Hepatocyte (in vitro differentiated cells): Measurements from ENCODE around the gene MDGA2. TPM values are rescaled to one million over a fixed set of nuclear protein-coding genes. Genes with fewer than 3 reads are reported as not detected.

Source experiments
- DNase-seq: peaks from one replicate; pipeline ENCODE4 v3.0.0-alpha.2; 2016; ENCODE audit warnings: low spot score
- H2AFZ ChIP-seq: fragments of 200-600 bp; sonication (generic); 2 replicates; pipeline ENCODE4 v1.6.0; 2016; ENCODE audit warnings: antibody characterized with exemption, mild to moderate bottlenecking
- H3K27ac ChIP-seq: fragments of 200-600 bp; sonication (generic); 2 replicates; pipeline ENCODE4 v1.5.1; 2016; ENCODE audit warnings: mild to moderate bottlenecking
- H3K27me3 ChIP-seq: fragments of 200-600 bp; sonication (generic); 2 replicates; pipeline ENCODE4 v1.6.1; 2016
- H3K36me3 ChIP-seq: fragments of 200-600 bp; sonication (generic); replicated peaks from 2 replicates; pipeline ENCODE4 v1.5.1; 2016; ENCODE audit warnings: low read depth; ENCODE audit not compliant: insufficient read depth
- H3K4me1 ChIP-seq: fragments of 200-600 bp; sonication (generic); 2 replicates; pipeline ENCODE4 v1.5.1; 2016; ENCODE audit warnings: mild to moderate bottlenecking, moderate library complexity; ENCODE audit not compliant: insufficient read depth
- H3K4me2 ChIP-seq: fragments of 200-600 bp; sonication (generic); 2 replicates; pipeline ENCODE4 v1.6.0; 2016
- H3K4me3 ChIP-seq: fragments of 200-600 bp; sonication (generic); 2 replicates; pipeline ENCODE4 v1.5.1; 2016; ENCODE audit warnings: mild to moderate bottlenecking
- H3K79me2 ChIP-seq: fragments of 200-600 bp; sonication (generic); 2 replicates; pipeline ENCODE4 v1.6.0; 2017; ENCODE audit warnings: mild to moderate bottlenecking
- H3K9me2 ChIP-seq: fragments of 200-600 bp; sonication (generic); replicated peaks from 2 replicates; pipeline ENCODE4 v1.6.0; 2017; ENCODE audit warnings: mild to moderate bottlenecking; ENCODE audit not compliant: insufficient read depth
- H3K9me3 ChIP-seq: fragments of 200-600 bp; sonication (generic); 2 replicates; pipeline ENCODE4 v1.5.1; 2016; ENCODE audit warnings: low read depth, mild to moderate bottlenecking
- H4K20me1 ChIP-seq: fragments of 200-600 bp; sonication (generic); 2 replicates; pipeline ENCODE4 v1.6.0; 2016; ENCODE audit warnings: mild to moderate bottlenecking; ENCODE audit not compliant: insufficient read depth, poor library complexity, severe bottlenecking
- EZH2 ChIP-seq: fragments of 200-600 bp; sonication (generic); IDR thresholded peaks from 2 replicates; pipeline ENCODE4 v1.6.1; 2016; ENCODE audit warnings: antibody characterized with exemption, mild to moderate bottlenecking, borderline replicate concordance
- EZH2phosphoT487 ChIP-seq: fragments of 200-600 bp; sonication (generic); IDR thresholded peaks from one replicate; pipeline ENCODE4 v1.6.1; 2018; ENCODE audit warnings: antibody characterized with exemption, mild to moderate bottlenecking, low read depth, moderate library complexity; ENCODE audit not compliant: unreplicated experiment, severe bottlenecking
- WGBS: methylation state at CpG from one replicate; pipeline ENCODE4 v1.1.6; 2016; ENCODE audit warnings: low lambda C conversion rate; ENCODE audit errors: missing lambda C conversion rate; 5-methylcytosine and 5-hydroxymethylcytosine counted together
- polyA plus RNA-seq: library from polyadenylated mRNA; unstranded; fragments of >200 nt; fragmentation: Nextera tagmentation; extraction: Ambion mirVana; gene quantifications from 2 replicates; pipeline ENCODE4 v1.2.1, GENCODE V29; 2016
- total RNA-seq: library from RNA; depleted of rRNA; stranded (reverse); fragments of >200 nt; gene quantifications from 2 replicates; pipeline ENCODE4 v1.2.3, GENCODE V29; 2014
- TF ChIP-seq, protein P1 (sequence below): fragments of 200-600 bp; sonication (generic); IDR thresholded peaks from 2 replicates; pipeline ENCODE4 v1.5.1; 2016; ENCODE audit warnings: antibody characterized with exemption, mild to moderate bottlenecking; ENCODE audit not compliant: poor library complexity

MDGA2 gene
- total and polyA plus RNA-seq, 2 experiments from 2014 or later: 0.51 to 0.70 TPM

DNA sequence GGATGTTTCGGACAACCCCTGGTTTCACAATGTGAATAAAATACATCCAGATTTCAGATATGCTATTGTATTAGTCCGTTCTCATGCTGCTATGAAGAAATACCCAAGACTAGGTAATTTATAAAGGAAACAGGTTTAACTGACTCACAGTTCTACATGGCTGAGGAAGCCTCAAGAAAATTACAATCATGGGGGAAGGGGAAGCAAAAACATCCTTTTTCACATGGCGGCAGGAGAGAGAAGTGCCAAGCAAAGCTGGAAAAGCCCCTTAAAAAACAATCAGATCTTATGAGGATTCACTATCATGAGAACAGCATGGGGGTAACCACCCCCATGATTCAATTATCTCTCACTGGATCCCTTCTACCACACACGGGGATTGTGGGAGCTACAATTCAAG is 451.7 kb downstream of the MDGA2 start:
- H3K79me2 ChIP-seq: no peaks in the 10 kb centered on the region
- WGBS: 92% methylated on average over 4 of the region's 4 CpGs
- H4K20me1 ChIP-seq: no peaks in the 10 kb centered on the region
- no peak overlapping the region for H3K4me2 ChIP-seq
- no peaks in the 10 kb centered on the region for H3K9me3 ChIP-seq
- no peaks in the 10 kb centered on the region for H3K27me3 ChIP-seq
- H3K9me2 ChIP-seq: no peaks in the 10 kb centered on the region
- DNase-seq: no peak
- H3K4me1 ChIP-seq: no peaks in the 10 kb centered on the region
- H3K36me3 ChIP-seq: no peaks in the 10 kb centered on the region
- H2AFZ ChIP-seq: no peak overlapping the region
- H3K27ac ChIP-seq: no peak overlapping the region
- no peak overlapping the region for H3K4me3 ChIP-seq
- TF ChIP-seq EZH2phosphoT487 (no peak), EZH2 (no peak)
- TF ChIP-seq, protein P1, sequence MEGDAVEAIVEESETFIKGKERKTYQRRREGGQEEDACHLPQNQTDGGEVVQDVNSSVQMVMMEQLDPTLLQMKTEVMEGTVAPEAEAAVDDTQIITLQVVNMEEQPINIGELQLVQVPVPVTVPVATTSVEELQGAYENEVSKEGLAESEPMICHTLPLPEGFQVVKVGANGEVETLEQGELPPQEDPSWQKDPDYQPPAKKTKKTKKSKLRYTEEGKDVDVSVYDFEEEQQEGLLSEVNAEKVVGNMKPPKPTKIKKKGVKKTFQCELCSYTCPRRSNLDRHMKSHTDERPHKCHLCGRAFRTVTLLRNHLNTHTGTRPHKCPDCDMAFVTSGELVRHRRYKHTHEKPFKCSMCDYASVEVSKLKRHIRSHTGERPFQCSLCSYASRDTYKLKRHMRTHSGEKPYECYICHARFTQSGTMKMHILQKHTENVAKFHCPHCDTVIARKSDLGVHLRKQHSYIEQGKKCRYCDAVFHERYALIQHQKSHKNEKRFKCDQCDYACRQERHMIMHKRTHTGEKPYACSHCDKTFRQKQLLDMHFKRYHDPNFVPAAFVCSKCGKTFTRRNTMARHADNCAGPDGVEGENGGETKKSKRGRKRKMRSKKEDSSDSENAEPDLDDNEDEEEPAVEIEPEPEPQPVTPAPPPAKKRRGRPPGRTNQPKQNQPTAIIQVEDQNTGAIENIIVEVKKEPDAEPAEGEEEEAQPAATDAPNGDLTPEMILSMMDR: no peak

DNA sequence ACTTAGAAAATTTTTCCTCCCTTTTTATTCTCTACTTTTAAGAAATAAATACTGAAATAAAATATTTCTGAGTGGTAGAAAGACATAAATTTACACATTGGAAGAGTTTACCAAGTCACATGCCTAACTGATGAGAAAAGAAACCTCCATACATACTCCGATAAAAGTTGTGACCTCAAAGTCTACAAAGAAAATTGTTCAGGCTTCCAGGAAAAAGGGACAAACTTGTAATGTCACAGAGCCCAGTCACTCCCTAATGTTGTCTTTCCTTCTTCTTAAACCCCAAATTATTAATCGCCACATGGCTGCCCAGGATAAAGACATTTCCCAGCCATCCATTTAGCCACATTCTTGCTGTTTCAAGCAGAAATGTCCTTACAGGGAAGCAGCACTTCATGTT is 455.3 kb downstream of the MDGA2 start:
- no peaks in the 10 kb centered on the region for H3K9me3 ChIP-seq
- H3K4me2 ChIP-seq: no peak overlapping the region
- no peaks in the 10 kb centered on the region for H3K4me1 ChIP-seq
- WGBS: 94% methylated on average over 2 of the region's 2 CpGs
- no peaks in the 10 kb centered on the region for H3K9me2 ChIP-seq
- DNase-seq: no peak
- no peak overlapping the region for H3K27ac ChIP-seq
- no peaks in the 10 kb centered on the region for H3K79me2 ChIP-seq
- no peak overlapping the region for H3K4me3 ChIP-seq
- H2AFZ ChIP-seq: no peak overlapping the region
- H3K36me3 ChIP-seq: no peaks in the 10 kb centered on the region
- H3K27me3 ChIP-seq: no peaks in the 10 kb centered on the region
- no peak for TF ChIP-seq EZH2
- TF ChIP-seq, protein P1: no peak
- TF ChIP-seq EZH2phosphoT487: no peak
- no peaks in the 10 kb centered on the region for H4K20me1 ChIP-seq

DNA sequence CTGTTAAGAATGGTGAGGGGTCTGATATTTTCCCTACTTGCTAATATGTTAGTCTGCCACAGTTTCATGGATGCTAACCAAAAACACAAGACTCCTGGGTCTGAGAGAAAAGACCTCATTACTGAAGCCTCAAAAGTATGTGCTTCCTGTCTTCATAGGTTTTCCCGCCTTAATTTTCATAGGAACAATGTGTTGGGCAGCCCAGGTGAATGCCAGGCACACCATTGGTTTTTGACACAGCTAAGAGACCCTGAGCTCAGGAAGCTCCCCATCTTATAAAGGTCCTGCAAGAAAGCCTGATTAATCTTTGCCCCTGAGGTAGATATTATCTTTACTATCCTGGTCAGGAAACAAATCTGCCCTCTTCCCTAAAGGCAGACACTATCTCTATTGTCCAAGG is 464.1 kb downstream of the MDGA2 start:
- Histone ChIP-seq H3K27ac (no peak overlapping the region), H3K9me2 (no peaks in the 10 kb centered on the region), H3K36me3 (no peaks in the 10 kb centered on the region), H3K4me3 (no peak overlapping the region), H3K4me1 (no peaks in the 10 kb centered on the region), H3K9me3 (no peaks in the 10 kb centered on the region), H3K27me3 (no peaks in the 10 kb centered on the region), H2AFZ (no peak overlapping the region), H3K79me2 (no peaks in the 10 kb centered on the region), H3K4me2 (no peak overlapping the region), H4K20me1 (no peaks in the 10 kb centered on the region)
- WGBS: 91% methylated on average over 1 of the region's 1 CpG
- TF ChIP-seq EZH2phosphoT487 (no peak), EZH2 (no peak)
- TF ChIP-seq, protein P1: no peak
- no peak for DNase-seq

DNA sequence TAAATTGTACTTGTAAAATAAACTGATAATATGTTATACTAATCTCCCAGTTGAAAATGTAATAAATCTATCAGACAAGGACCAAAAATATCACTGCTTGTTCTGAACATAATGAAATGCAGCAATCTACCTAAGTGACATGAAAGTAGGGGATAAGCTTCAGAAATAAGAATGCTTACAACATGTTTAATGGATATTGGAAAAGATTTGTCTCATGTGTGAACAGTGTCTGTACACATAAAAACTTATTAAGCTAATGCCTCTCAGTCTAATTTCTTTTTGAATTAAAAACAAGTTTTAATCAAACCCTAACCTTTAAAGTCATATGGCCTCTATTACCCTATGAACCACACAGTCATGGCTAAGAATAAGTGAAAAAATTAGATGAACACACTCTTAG is 465.3 kb downstream of the MDGA2 start:
- Histone ChIP-seq H3K36me3 (no peaks in the 10 kb centered on the region), H3K4me1 (no peaks in the 10 kb centered on the region), H3K9me2 (no peaks in the 10 kb centered on the region), H4K20me1 (no peaks in the 10 kb centered on the region), H3K27ac (no peak overlapping the region), H3K27me3 (no peaks in the 10 kb centered on the region), H2AFZ (no peak overlapping the region), H3K9me3 (no peaks in the 10 kb centered on the region), H3K4me3 (no peak overlapping the region), H3K4me2 (no peak overlapping the region), H3K79me2 (no peaks in the 10 kb centered on the region)
- DNase-seq: no peak
- TF ChIP-seq EZH2phosphoT487 (no peak), EZH2 (no peak)
- TF ChIP-seq, protein P1: no peak
